Measurements from ENCODE around the gene ECT2.
"Not testable (repeated sequence)": the region's sequence is repeated elsewhere in the genome, so short reads cannot be mapped to it uniquely, and the experiment has no call there.

Gene ECT2

GRCh38 chr3:172856795-172857742 lies 106.5 kb downstream of the ECT2 start:
- no peak for DNase-seq

GRCh38 chr3:172859041-172859440 lies 108.5 kb downstream of the ECT2 start:
- DNase-seq = no peak

GRCh38 chr3:172866726-172867350 lies 116.3 kb downstream of the ECT2 start:
- DNase-seq = not testable (repeated sequence)

GRCh38 chr3:172868582-172869200 lies 118.2 kb downstream of the ECT2 start:
- no peak for DNase-seq

GRCh38 chr3:172869368-172869771 lies 118.8 kb downstream of the ECT2 start:
- no peak for DNase-seq

- DNase-seq = no peak
Observed at GRCh38 chr3:172869784-172870518, 119.4 kb downstream of the ECT2 start.
